ENCODE measurements around the gene KLK14. TPM values are rescaled to one million over a fixed set of nuclear protein-coding genes. Genes with fewer than 3 reads are reported as not detected.

The KLK14 gene
- total and polyA plus RNA-seq, 2 experiments from 2014 or later, result 0.13 TPM; not detected in 1

DNA sequence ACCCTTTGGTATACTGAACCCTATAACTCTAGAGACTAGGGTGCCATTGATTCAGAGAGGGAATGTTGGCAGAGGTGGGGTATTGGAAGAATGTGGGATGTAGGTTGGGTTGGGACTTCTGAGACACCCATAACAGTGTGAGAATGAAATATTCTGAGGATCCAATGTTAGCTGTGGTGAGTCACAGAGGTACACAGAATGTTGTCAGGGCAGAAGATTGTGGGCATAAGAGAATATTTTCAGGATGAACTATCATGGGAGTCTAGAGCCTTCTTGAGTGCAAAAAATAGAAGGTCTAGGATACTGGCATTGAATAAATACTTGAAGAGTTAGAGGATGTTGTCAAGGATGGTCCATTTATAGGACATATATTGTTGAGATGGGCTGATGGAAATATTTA is 26.8 kb downstream of the KLK14 start:
- Histone ChIP-seq H3K9me2 (replicated peaks; ENCODE audit: insufficient read depth) (no peaks in the 10 kb centered on the region), H3K9me3 (ENCODE audit: low read depth) (no peaks in the 10 kb centered on the region), H3K27me3 (no peaks in the 10 kb centered on the region), H2AFZ (no peak overlapping the region), H3K4me3 (no peak overlapping the region), H3K4me2 (no peak overlapping the region), H3K4me1 (ENCODE audit: insufficient read depth) (no peaks in the 10 kb centered on the region), H3K36me3 (replicated peaks; ENCODE audit: insufficient read depth, low read depth) (no peaks in the 10 kb centered on the region), H3K79me2 (no peaks in the 10 kb centered on the region), H3K27ac (no peak overlapping the region), H4K20me1 (ENCODE audit: insufficient read depth, poor library complexity, severe bottlenecking) (no peaks in the 10 kb centered on the region)
- DNase-seq (ENCODE audit: low spot score), result no peak
- TF ChIP-seq EZH2 (IDR thresholded peaks at IDR 0.05; ENCODE audit: borderline replicate concordance), result no peak
- TF ChIP-seq, protein P1, sequence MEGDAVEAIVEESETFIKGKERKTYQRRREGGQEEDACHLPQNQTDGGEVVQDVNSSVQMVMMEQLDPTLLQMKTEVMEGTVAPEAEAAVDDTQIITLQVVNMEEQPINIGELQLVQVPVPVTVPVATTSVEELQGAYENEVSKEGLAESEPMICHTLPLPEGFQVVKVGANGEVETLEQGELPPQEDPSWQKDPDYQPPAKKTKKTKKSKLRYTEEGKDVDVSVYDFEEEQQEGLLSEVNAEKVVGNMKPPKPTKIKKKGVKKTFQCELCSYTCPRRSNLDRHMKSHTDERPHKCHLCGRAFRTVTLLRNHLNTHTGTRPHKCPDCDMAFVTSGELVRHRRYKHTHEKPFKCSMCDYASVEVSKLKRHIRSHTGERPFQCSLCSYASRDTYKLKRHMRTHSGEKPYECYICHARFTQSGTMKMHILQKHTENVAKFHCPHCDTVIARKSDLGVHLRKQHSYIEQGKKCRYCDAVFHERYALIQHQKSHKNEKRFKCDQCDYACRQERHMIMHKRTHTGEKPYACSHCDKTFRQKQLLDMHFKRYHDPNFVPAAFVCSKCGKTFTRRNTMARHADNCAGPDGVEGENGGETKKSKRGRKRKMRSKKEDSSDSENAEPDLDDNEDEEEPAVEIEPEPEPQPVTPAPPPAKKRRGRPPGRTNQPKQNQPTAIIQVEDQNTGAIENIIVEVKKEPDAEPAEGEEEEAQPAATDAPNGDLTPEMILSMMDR (IDR thresholded peaks at IDR 0.05; ENCODE audit: poor library complexity), result no peak
- no peak for TF ChIP-seq EZH2phosphoT487 (IDR thresholded peaks at IDR 0.05; ENCODE audit: low read depth, severe bottlenecking, unreplicated experiment)

DNA sequence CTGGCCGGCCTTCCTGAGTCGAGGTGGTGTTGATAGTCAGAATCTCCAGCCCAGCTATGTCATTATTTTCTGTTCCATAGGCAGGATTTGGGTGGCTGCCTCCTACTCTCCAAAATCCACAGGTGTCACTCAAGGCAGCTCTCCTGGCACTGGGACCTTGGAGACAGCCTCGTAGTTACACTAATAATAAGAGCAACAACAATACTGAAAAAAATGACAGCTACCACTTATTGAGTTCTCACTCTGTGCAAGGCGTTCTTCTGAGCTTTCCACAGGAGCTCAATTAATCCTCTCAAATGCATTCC is 35.7 kb downstream of the KLK14 start:
- Histone ChIP-seq H3K27me3 (no peaks in the 10 kb centered on the region), H3K27ac (no peak overlapping the region), H3K9me3 (ENCODE audit: low read depth) (no peaks in the 10 kb centered on the region), H3K4me1 (ENCODE audit: insufficient read depth) (no peaks in the 10 kb centered on the region), H3K4me3 (no peak overlapping the region), H3K4me2 (no peak overlapping the region), H3K79me2 (no peaks in the 10 kb centered on the region), H3K36me3 (replicated peaks; ENCODE audit: insufficient read depth, low read depth) (no peaks in the 10 kb centered on the region), H3K9me2 (replicated peaks; ENCODE audit: insufficient read depth) (no peaks in the 10 kb centered on the region), H2AFZ (no peak overlapping the region), H4K20me1 (ENCODE audit: insufficient read depth, poor library complexity, severe bottlenecking) (no peaks in the 10 kb centered on the region)
- no peak for TF ChIP-seq EZH2phosphoT487 (IDR thresholded peaks at IDR 0.05; ENCODE audit: low read depth, severe bottlenecking, unreplicated experiment)
- no peak for TF ChIP-seq EZH2 (IDR thresholded peaks at IDR 0.05; ENCODE audit: borderline replicate concordance)
- TF ChIP-seq, protein P1 (IDR thresholded peaks at IDR 0.05; ENCODE audit: poor library complexity), result no peak
- no peak for DNase-seq (ENCODE audit: low spot score)
- 19% methylated on average over 3 of the region's 4 CpGs for WGBS (ENCODE audit: low lambda C conversion rate, missing lambda C conversion rate)

DNA sequence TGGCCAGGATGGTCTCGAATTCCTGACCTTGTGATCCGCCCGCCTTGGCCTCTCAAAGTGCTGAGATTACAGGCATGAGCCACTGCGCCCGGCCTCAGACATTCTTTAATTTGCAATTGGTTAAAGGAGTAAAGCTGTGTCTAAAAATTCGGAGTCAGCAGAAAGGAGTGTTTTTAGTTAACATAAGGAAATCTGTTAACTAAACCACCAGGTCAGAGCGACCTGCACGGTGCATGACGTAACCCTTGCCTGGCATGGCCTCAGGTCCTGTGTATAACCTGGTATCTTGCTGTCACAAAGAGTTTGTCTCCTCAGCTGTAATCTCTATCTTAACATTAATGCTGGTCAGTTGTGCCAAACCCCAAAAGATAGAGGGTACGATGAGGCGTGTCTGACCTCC is 38.4 kb downstream of the KLK14 start:
- Histone ChIP-seq H4K20me1 (ENCODE audit: insufficient read depth, poor library complexity, severe bottlenecking) (no peaks in the 10 kb centered on the region), H3K4me2 (no peak overlapping the region), H3K27me3 (no peaks in the 10 kb centered on the region), H3K27ac (no peak overlapping the region), H3K4me1 (ENCODE audit: insufficient read depth) (no peaks in the 10 kb centered on the region), H3K9me3 (ENCODE audit: low read depth) (no peaks in the 10 kb centered on the region), H3K4me3 (no peak overlapping the region), H3K36me3 (replicated peaks; ENCODE audit: insufficient read depth, low read depth) (no peaks in the 10 kb centered on the region), H3K9me2 (replicated peaks; ENCODE audit: insufficient read depth) (no peaks in the 10 kb centered on the region), H3K79me2 (no peaks in the 10 kb centered on the region), H2AFZ (no peak overlapping the region)
- no peak for DNase-seq (ENCODE audit: low spot score)
- WGBS (ENCODE audit: low lambda C conversion rate, missing lambda C conversion rate), result 82% methylated on average over 11 of the region's 11 CpGs
- TF ChIP-seq EZH2 (IDR thresholded peaks at IDR 0.05; ENCODE audit: borderline replicate concordance) (no peak), EZH2phosphoT487 (IDR thresholded peaks at IDR 0.05; ENCODE audit: low read depth, severe bottlenecking, unreplicated experiment) (no peak)
- TF ChIP-seq, protein P1 (IDR thresholded peaks at IDR 0.05; ENCODE audit: poor library complexity), result no peak

DNA sequence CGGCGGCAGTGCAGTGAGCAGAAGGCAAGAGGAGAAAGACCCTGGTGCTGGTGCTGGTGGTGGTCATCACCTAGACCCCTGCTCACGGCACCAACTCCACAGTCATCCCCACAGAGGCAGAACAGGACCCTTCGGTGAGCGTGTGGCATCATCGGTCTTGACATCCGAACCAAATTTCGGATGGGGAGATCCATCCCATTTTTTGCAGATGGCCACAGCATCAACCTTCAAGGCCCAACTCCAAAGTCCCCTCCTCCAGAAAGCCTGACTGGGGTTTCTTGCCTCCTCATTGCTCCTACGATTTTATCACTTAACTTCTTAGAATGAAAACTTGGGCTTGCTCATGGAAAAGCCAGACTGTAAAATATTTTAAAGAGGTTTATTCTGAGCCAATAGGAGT is 39.2 kb downstream of the KLK14 start:
- no peaks in the 10 kb centered on the region for H3K4me1 ChIP-seq (ENCODE audit: insufficient read depth)
- no peak for DNase-seq (ENCODE audit: low spot score)
- H3K9me2 ChIP-seq (replicated peaks; ENCODE audit: insufficient read depth), result no peaks in the 10 kb centered on the region
- no peak overlapping the region for H3K4me2 ChIP-seq
- H2AFZ ChIP-seq, result no peak overlapping the region
- no peaks in the 10 kb centered on the region for H3K9me3 ChIP-seq (ENCODE audit: low read depth)
- WGBS (ENCODE audit: low lambda C conversion rate, missing lambda C conversion rate), result 89% methylated on average over 9 of the region's 9 CpGs
- H4K20me1 ChIP-seq (ENCODE audit: insufficient read depth, poor library complexity, severe bottlenecking), result no peaks in the 10 kb centered on the region
- H3K4me3 ChIP-seq, result no peak overlapping the region
- H3K27ac ChIP-seq, result no peak overlapping the region
- no peaks in the 10 kb centered on the region for H3K36me3 ChIP-seq (replicated peaks; ENCODE audit: insufficient read depth, low read depth)
- H3K79me2 ChIP-seq, result no peaks in the 10 kb centered on the region
- no peaks in the 10 kb centered on the region for H3K27me3 ChIP-seq
- no peak for TF ChIP-seq EZH2phosphoT487 (IDR thresholded peaks at IDR 0.05; ENCODE audit: low read depth, severe bottlenecking, unreplicated experiment)
- no peak for TF ChIP-seq EZH2 (IDR thresholded peaks at IDR 0.05; ENCODE audit: borderline replicate concordance)
- TF ChIP-seq, protein P1 (IDR thresholded peaks at IDR 0.05; ENCODE audit: poor library complexity), result no peak
